MM.1S (cell line): ENCODE results near the gene DNTTIP2.

ENCODE experiments used
- DNase-seq: peaks from one replicate; pipeline ENCODE4 v3.0.0-alpha.2; 2015
- H2AFZ ChIP-seq: fragments of 300-600 bp; sonication (generic); 2 replicates; pipeline ENCODE4 v1.6.0; 2016; ENCODE audit warnings: antibody characterized with exemption, low read length
- H3F3A ChIP-seq: fragments of 300-600 bp; sonication (generic); 2 replicates; pipeline ENCODE4 v1.6.1; 2016; ENCODE audit warnings: mild to moderate bottlenecking, antibody characterized with exemption, low read length, moderate library complexity, mixed read lengths; ENCODE audit not compliant: insufficient read depth
- H3K27ac ChIP-seq: fragments of 300-600 bp; sonication (generic); 2 replicates; pipeline ENCODE4 v1.5.1; 2016; ENCODE audit warnings: mild to moderate bottlenecking, low read length
- H3K27me3 ChIP-seq: fragments of 300-600 bp; sonication (generic); replicated peaks from 2 replicates; pipeline ENCODE4 v1.6.0; 2016; ENCODE audit warnings: low read length; ENCODE audit not compliant: insufficient read depth
- H3K36me3 ChIP-seq: fragments of 300-600 bp; sonication (generic); replicated peaks from 2 replicates; pipeline ENCODE4 v1.6.1; 2016; ENCODE audit warnings: mild to moderate bottlenecking, low read length, mixed read lengths; ENCODE audit not compliant: insufficient read depth
- H3K4me1 ChIP-seq: fragments of 300-600 bp; sonication (generic); 2 replicates; pipeline ENCODE4 v1.6.1; 2016; ENCODE audit warnings: low read length, mixed read lengths
- H3K4me2 ChIP-seq: fragments of 300-600 bp; sonication (generic); 2 replicates; pipeline ENCODE4 v1.6.0; 2016; ENCODE audit warnings: low read depth, low read length
- H3K4me3 ChIP-seq: fragments of 300-600 bp; sonication (generic); 2 replicates; pipeline ENCODE4 v1.5.1; 2016; ENCODE audit warnings: low read length, mixed read lengths
- H3K79me2 ChIP-seq: fragments of 300-600 bp; sonication (generic); 2 replicates; pipeline ENCODE4 v1.6.1; 2016; ENCODE audit warnings: mixed run types, low read length, mixed read lengths
- H3K9ac ChIP-seq: fragments of 300-600 bp; sonication (generic); 2 replicates; pipeline ENCODE4 v1.6.1; 2016; ENCODE audit warnings: low read length, mixed read lengths
- H3K9me2 ChIP-seq: fragments of 300-600 bp; sonication (generic); replicated peaks from 2 replicates; pipeline ENCODE4 v1.6.1; 2016; ENCODE audit warnings: mild to moderate bottlenecking, low read length, mixed read lengths; ENCODE audit not compliant: insufficient read depth
- H3K9me3 ChIP-seq: fragments of 300-600 bp; sonication (generic); replicated peaks from 2 replicates; pipeline ENCODE4 v1.6.1; 2016; ENCODE audit warnings: mild to moderate bottlenecking, low read length, mixed read lengths; ENCODE audit not compliant: insufficient read depth
- H4K20me1 ChIP-seq: fragments of 300-600 bp; sonication (generic); 2 replicates; pipeline ENCODE4 v1.6.1; 2016; ENCODE audit warnings: mild to moderate bottlenecking, low read length, moderate library complexity, mixed read lengths; ENCODE audit not compliant: insufficient read depth
- CTCF ChIP-seq: fragments of 300-600 bp; sonication (generic); IDR thresholded peaks from 2 replicates; pipeline ENCODE4 v1.5.1; 2016; ENCODE audit warnings: antibody characterized with exemption, low read length, mixed read lengths
- EZH2 ChIP-seq: fragments of 300-600 bp; sonication (generic); optimal IDR thresholded peaks from 2 replicates; pipeline ENCODE3; 2017; ENCODE audit warnings: low read depth, mild to moderate bottlenecking, antibody characterized with exemption, low read length, mixed read lengths
- EZH2phosphoT487 ChIP-seq: fragments of 300-600 bp; sonication (generic); IDR thresholded peaks from 2 replicates; pipeline ENCODE4 v1.6.1; 2018; ENCODE audit warnings: antibody characterized with exemption, low read length

DNTTIP2 gene

GRCh38 chr1:93820554-93821422, 58.2 kb downstream of the DNTTIP2 start:
- Histone ChIP-seq H3K27me3 (no peaks in the 10 kb centered on the region), H3K79me2 (no peaks in the 10 kb centered on the region)

GRCh38 chr1:93818570-93818959, 60.4 kb downstream of the DNTTIP2 start:
- H3K4me2 ChIP-seq, result no peak overlapping the region
- no peak overlapping the region for H3K4me3 ChIP-seq
- H3K9me3 ChIP-seq, result no peaks in the 10 kb centered on the region
- TF ChIP-seq EZH2, result no peak
- TF ChIP-seq EZH2phosphoT487, result no peak
- TF ChIP-seq CTCF, result no peak
- H3K79me2 ChIP-seq, result no peaks in the 10 kb centered on the region
- no peak overlapping the region for H3K27ac ChIP-seq
- H3K27me3 ChIP-seq, result no peaks in the 10 kb centered on the region
- no peak overlapping the region for H2AFZ ChIP-seq
- no peaks in the 10 kb centered on the region for H3K4me1 ChIP-seq
- H3K9ac ChIP-seq, result no peak overlapping the region
- no peaks in the 10 kb centered on the region for H3K36me3 ChIP-seq
- H3F3A ChIP-seq, result no peaks in the 10 kb centered on the region
- no peaks in the 10 kb centered on the region for H4K20me1 ChIP-seq
- no peaks in the 10 kb centered on the region for H3K9me2 ChIP-seq
- no peak for DNase-seq

More at GRCh38 chr1:93820554-93821422, 58.2 kb downstream of the DNTTIP2 start:
- no peaks in the 10 kb centered on the region for H4K20me1 ChIP-seq
- H3F3A ChIP-seq, result no peaks in the 10 kb centered on the region
- H3K9me3 ChIP-seq, result no peaks in the 10 kb centered on the region
- TF ChIP-seq EZH2phosphoT487 (no peak), CTCF (no peak), EZH2 (no peak)
- H2AFZ ChIP-seq, result no peak overlapping the region
- H3K9ac ChIP-seq, result no peak overlapping the region
- no peaks in the 10 kb centered on the region for H3K36me3 ChIP-seq
- DNase-seq, result no peak
- no peaks in the 10 kb centered on the region for H3K4me1 ChIP-seq
- H3K27ac ChIP-seq, result no peak overlapping the region
- H3K4me3 ChIP-seq, result no peak overlapping the region
- H3K4me2 ChIP-seq, result no peak overlapping the region
- no peaks in the 10 kb centered on the region for H3K9me2 ChIP-seq

- Histone ChIP-seq H3K4me3 (no peak overlapping the region), H4K20me1 (no peaks in the 10 kb centered on the region), H3K9me2 (no peaks in the 10 kb centered on the region), H3K4me1 (no peaks in the 10 kb centered on the region), H3K36me3 (no peaks in the 10 kb centered on the region), H3F3A (no peaks in the 10 kb centered on the region), H3K9ac (no peak overlapping the region), H3K4me2 (no peak overlapping the region), H2AFZ (no peak overlapping the region), H3K9me3 (no peaks in the 10 kb centered on the region), H3K79me2 (no peaks in the 10 kb centered on the region), H3K27ac (no peak overlapping the region), H3K27me3 (no peaks in the 10 kb centered on the region)
- no peak for DNase-seq
- TF ChIP-seq EZH2 (no peak), EZH2phosphoT487 (no peak), CTCF (no peak)
Observed at GRCh38 chr1:93817819-93818569, 61.0 kb downstream of the DNTTIP2 start.
